ENCODE results near the gene HBG1.

Gene HBG1

DNA sequence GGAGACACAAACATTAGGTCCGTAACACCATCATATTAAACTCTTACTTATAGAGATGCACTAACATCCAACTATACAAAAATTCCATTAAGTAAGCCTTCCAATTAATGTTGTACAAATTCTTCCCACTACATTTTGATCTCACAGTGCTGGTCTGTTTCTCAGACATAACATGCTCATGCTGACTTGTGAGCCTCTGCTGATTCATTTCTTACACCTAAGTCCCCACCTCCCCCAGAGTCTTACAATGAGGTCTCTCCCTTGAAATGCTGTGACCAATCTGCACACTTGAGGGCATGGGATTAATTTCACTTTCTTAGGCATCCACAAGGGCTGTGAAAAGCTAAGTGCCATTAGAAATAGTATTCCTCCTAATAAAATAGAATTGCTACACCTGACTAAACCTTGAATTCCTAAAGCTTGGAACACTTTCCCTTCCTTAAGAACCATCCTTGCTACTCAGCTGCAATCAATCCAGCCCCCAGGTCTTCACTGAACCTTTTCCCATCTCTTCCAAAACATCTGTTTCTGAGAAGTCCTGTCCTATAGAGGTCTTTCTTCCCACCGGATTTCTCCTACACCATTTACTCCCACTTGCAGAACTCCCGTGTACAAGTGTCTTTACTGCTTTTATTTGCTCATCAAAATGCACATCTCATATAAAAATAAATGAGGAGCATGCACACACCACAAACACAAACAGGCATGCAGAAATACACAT is 2.0 kb downstream of the HBG1 start:
- WGBS, 2 experiments: 88 to 95% methylated on average over 3 of the region's 3 CpGs
- Histone ChIP-seq H3K4me1 (ENCODE audit: control insufficient read depth, insufficient read depth, low read length) (no peaks in the 10 kb centered on the region), H3K27me3 (ENCODE audit: control insufficient read depth, insufficient read depth, low read length, poor library complexity, severe bottlenecking) (no peaks in the 10 kb centered on the region), H3K4me3 (ENCODE audit: insufficient read depth, low read depth, low read length) (no peak overlapping the region), H3K9me3 (ENCODE audit: control insufficient read depth, low read length) (no peaks in the 10 kb centered on the region), H3K36me3 (ENCODE audit: control insufficient read depth, insufficient read depth, low read length) (no peaks in the 10 kb centered on the region), H3K27ac (ENCODE audit: insufficient read depth, low read depth, low read length, poor library complexity, severe bottlenecking) (no peak overlapping the region)

DNA sequence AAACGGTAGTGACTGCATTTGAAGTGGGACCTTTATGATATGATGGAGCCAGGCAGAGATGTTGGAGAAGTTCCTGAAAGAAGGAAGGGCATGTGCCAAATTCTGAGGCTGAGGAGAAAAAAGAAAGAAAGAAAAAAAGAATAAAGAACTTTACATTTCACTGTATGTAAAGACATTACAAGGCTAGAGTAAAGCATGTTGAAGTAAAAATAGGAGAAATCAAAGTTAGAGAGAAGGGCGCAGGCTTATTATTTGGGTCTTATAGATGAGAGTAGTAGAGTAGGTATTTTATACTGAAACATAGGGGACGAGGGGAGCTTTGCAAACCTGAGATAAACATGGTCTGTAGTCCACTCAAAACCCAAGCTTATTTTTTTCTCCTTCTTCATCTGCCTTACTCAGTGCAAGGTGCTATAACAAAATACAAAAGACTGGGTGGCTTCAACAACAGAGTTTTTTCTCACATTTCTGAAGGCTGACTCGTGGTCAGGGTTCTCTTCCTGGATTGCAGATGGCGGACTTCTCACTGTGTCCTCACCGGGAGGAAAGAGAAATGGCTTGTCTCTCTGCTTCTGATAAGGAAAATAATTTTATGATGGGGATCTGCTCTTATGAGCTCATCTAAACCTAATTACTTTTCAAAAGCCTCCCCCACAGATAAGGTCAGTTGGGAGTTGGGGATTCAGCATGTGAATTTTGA is 2.7 kb downstream of the HBG1 start:
- Histone ChIP-seq H3K27me3 (ENCODE audit: control insufficient read depth, insufficient read depth, low read length, poor library complexity, severe bottlenecking) (no peaks in the 10 kb centered on the region), H3K4me3 (ENCODE audit: insufficient read depth, low read depth, low read length) (no peak overlapping the region), H3K4me1 (ENCODE audit: control insufficient read depth, insufficient read depth, low read length) (no peaks in the 10 kb centered on the region), H3K9me3 (ENCODE audit: control insufficient read depth, low read length) (no peaks in the 10 kb centered on the region), H3K27ac (ENCODE audit: insufficient read depth, low read depth, low read length, poor library complexity, severe bottlenecking) (no peak overlapping the region), H3K36me3 (ENCODE audit: control insufficient read depth, insufficient read depth, low read length) (no peaks in the 10 kb centered on the region)
- 91 to 96% methylated on average over 6 of the region's 6 CpGs for WGBS, 2 experiments

DNA sequence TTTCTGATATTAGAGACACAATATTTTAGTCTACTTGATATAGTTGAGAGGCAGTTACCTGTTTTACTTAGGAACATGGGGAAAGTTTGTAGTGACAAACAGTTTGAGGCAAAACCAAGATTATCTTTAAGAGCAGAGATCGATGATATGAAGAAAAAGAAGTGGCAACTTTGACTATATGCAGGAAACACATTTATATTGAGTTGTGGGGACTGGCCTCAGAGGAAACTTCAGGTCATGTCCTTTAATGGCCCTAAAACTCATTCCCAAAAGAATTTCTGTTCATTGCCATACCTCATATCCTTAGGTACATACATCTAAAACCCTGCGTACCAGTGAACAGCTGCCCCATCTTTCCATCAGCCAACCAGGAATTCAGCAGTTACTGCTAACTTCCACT is 4.5 kb downstream of the HBG1 start:
- no peaks in the 10 kb centered on the region for H3K4me1 ChIP-seq (ENCODE audit: control insufficient read depth, insufficient read depth, low read length)
- no peaks in the 10 kb centered on the region for H3K27me3 ChIP-seq (ENCODE audit: control insufficient read depth, insufficient read depth, low read length, poor library complexity, severe bottlenecking)
- H3K27ac ChIP-seq (ENCODE audit: insufficient read depth, low read depth, low read length, poor library complexity, severe bottlenecking): no peak overlapping the region
- no peaks in the 10 kb centered on the region for H3K36me3 ChIP-seq (ENCODE audit: control insufficient read depth, insufficient read depth, low read length)
- WGBS, 2 experiments: 95 to 96% methylated on average over 2 of the region's 2 CpGs
- no peaks in the 10 kb centered on the region for H3K9me3 ChIP-seq (ENCODE audit: control insufficient read depth, low read length)
- no peak overlapping the region for H3K4me3 ChIP-seq (ENCODE audit: insufficient read depth, low read depth, low read length)

- Histone ChIP-seq H3K27me3 (ENCODE audit: control insufficient read depth, insufficient read depth, low read length, poor library complexity, severe bottlenecking) (no peaks in the 10 kb centered on the region), H3K4me3 (ENCODE audit: insufficient read depth, low read depth, low read length) (no peak overlapping the region), H3K9me3 (ENCODE audit: control insufficient read depth, low read length) (no peaks in the 10 kb centered on the region), H3K27ac (ENCODE audit: insufficient read depth, low read depth, low read length, poor library complexity, severe bottlenecking) (no peak overlapping the region), H3K36me3 (ENCODE audit: control insufficient read depth, insufficient read depth, low read length) (no peaks in the 10 kb centered on the region), H3K4me1 (ENCODE audit: control insufficient read depth, insufficient read depth, low read length) (no peaks in the 10 kb centered on the region)
- WGBS, 2 experiments: 95 to 99% methylated on average over 4 of the region's 4 CpGs
Measured at GRCh38 chr11:5243816-5244180, 5.9 kb downstream of the HBG1 start.

DNA sequence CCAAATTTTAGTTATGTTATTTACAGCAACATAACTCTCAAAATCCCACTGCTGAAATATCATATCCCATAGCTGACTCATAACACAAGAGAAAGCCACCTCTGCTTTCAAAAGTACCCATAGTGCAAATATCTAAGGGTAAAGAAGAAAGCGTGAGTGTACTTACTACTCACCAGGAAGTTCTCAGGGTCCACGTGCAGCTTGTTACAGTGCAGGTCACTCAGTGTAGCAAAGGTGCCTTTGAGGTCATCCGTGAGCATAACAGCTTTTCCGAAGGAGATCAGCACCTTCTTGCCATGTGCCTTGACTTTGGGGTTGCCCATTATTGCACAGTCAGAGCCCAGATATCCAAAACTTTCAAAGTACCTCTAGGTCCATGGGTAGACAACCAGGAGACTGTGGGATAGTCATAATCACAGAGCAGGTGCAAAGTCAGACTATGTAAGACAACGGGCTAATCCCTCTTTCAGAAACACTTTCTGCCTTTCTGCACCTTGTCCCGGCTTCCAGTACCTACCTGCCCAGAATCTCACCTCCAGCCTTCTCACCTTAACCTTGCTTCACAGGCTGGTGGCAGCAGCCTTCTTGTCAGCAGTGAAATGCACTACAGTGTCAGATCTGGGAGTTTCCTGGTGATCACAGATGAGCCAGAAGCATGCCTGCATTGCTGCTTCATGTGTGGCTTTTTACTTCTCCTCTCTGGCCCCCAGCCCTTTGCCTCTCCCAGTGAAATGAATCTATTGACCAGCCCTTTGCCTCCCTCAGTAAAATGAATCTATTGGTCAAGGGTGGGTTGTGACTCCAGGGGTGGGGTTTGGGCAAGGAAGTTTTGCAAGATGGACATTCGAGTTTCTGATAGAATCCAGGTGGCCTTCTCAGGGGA is 6.5 kb downstream of the HBG1 start:
- H3K27me3 ChIP-seq (ENCODE audit: control insufficient read depth, insufficient read depth, low read length, poor library complexity, severe bottlenecking): no peaks in the 10 kb centered on the region
- 93 to 94% methylated on average over 7 of the region's 7 CpGs for WGBS, 2 experiments
- H3K4me3 ChIP-seq (ENCODE audit: insufficient read depth, low read depth, low read length): no peak overlapping the region

DNA sequence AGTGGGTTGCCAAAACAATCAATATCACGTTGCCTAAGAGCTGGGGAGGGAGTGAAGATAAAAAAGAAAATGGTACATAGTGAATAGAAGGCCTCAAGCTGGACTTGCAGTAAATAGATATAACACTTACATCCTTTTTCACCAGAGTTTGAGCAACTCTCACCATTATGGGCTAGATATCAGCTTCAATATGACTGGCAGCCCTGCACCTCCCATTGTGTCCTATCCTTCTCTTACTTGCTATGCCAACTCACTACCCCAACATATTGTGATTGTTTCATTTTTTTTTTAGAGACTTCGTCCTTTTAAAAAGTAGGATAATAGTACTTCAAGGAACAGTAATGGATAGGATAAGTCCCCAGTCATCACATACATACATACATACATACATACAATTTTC is 7.4 kb downstream of the HBG1 start:
- Histone ChIP-seq H3K36me3 (ENCODE audit: control insufficient read depth, insufficient read depth, low read length) (no peaks in the 10 kb centered on the region), H3K9me3 (ENCODE audit: control insufficient read depth, low read length) (no peaks in the 10 kb centered on the region), H3K4me1 (ENCODE audit: control insufficient read depth, insufficient read depth, low read length) (no peaks in the 10 kb centered on the region), H3K27ac (ENCODE audit: insufficient read depth, low read depth, low read length, poor library complexity, severe bottlenecking) (no peak overlapping the region), H3K27me3 (ENCODE audit: control insufficient read depth, insufficient read depth, low read length, poor library complexity, severe bottlenecking) (no peaks in the 10 kb centered on the region), H3K4me3 (ENCODE audit: insufficient read depth, low read depth, low read length) (no peak overlapping the region)
- WGBS, 2 experiments: 83 to 91% methylated on average over 1 of the region's 2 CpGs

More for the DNA sequence above, 6.5 kb downstream of the HBG1 start:
- H3K27ac ChIP-seq (ENCODE audit: insufficient read depth, low read depth, low read length, poor library complexity, severe bottlenecking): no peak overlapping the region
- H3K4me1 ChIP-seq (ENCODE audit: control insufficient read depth, insufficient read depth, low read length): no peaks in the 10 kb centered on the region
- H3K9me3 ChIP-seq (ENCODE audit: control insufficient read depth, low read length): no peaks in the 10 kb centered on the region
- H3K36me3 ChIP-seq (ENCODE audit: control insufficient read depth, insufficient read depth, low read length): no peaks in the 10 kb centered on the region

- Histone ChIP-seq H3K27me3 (ENCODE audit: control insufficient read depth, insufficient read depth, low read length, poor library complexity, severe bottlenecking) (no peaks in the 10 kb centered on the region), H3K27ac (ENCODE audit: insufficient read depth, low read depth, low read length, poor library complexity, severe bottlenecking) (no peak overlapping the region), H3K9me3 (ENCODE audit: control insufficient read depth, low read length) (no peaks in the 10 kb centered on the region), H3K36me3 (ENCODE audit: control insufficient read depth, insufficient read depth, low read length) (no peaks in the 10 kb centered on the region), H3K4me1 (ENCODE audit: control insufficient read depth, insufficient read depth, low read length) (no peaks in the 10 kb centered on the region), H3K4me3 (ENCODE audit: insufficient read depth, low read depth, low read length) (no peak overlapping the region)
- WGBS, 2 experiments: 88 to 94% methylated on average over 2 to 3 of the region's 3 CpGs
Measured at GRCh38 chr11:5241458-5241857, 8.2 kb downstream of the HBG1 start.

DNA sequence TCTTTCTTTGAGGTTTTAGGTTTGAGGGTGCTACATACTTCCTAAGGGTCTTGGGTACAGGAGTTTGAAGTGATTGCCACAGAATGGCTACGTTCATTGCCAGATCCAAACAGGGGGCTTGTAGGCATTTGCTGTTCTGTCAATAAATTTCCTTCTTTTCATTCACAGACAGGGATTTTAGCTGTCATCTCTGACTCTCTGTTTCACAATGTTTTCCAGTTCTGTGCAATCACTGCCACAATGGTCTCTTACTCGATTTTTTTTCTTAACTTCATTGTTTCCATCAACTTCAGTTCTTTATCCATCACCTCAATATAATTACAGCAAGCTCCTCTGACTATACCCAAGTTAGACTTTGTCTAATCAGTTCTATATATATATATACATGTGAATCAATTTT is 9.2 kb downstream of the HBG1 start:
- no peaks in the 10 kb centered on the region for H3K36me3 ChIP-seq (ENCODE audit: control insufficient read depth, insufficient read depth, low read length)

DNA sequence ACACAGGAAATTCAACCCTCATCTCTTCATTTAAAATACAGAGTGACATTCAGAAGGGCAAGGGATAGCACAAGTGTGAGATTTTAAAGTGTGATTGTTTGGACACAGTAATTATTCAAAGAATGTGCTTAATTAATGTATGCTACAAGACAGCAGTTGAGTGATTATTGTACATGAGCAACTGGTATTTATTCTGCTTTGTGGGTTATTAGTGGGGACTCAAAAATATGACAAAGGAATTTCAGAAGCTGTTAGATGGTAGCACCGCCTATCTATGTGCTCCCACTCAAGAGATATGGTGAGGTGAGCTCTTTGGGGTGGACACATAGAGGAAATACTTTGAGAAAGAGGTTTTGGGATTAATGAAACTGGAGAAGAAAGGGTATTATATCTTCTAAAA is 9.6 kb downstream of the HBG1 start:
- Histone ChIP-seq H3K27me3 (ENCODE audit: control insufficient read depth, insufficient read depth, low read length, poor library complexity, severe bottlenecking) (no peaks in the 10 kb centered on the region), H3K4me3 (ENCODE audit: insufficient read depth, low read depth, low read length) (no peak overlapping the region), H3K36me3 (ENCODE audit: control insufficient read depth, insufficient read depth, low read length) (no peaks in the 10 kb centered on the region), H3K4me1 (ENCODE audit: control insufficient read depth, insufficient read depth, low read length) (no peaks in the 10 kb centered on the region), H3K27ac (ENCODE audit: insufficient read depth, low read depth, low read length, poor library complexity, severe bottlenecking) (no peak overlapping the region), H3K9me3 (ENCODE audit: control insufficient read depth, low read length) (no peaks in the 10 kb centered on the region)
- 98 to 100% methylated on average over 1 of the region's 1 CpG for WGBS, 2 experiments

More for the DNA sequence above, 9.2 kb downstream of the HBG1 start:
- H3K4me3 ChIP-seq (ENCODE audit: insufficient read depth, low read depth, low read length): no peak overlapping the region
- no peaks in the 10 kb centered on the region for H3K4me1 ChIP-seq (ENCODE audit: control insufficient read depth, insufficient read depth, low read length)
- H3K9me3 ChIP-seq (ENCODE audit: control insufficient read depth, low read length): no peaks in the 10 kb centered on the region
- H3K27ac ChIP-seq (ENCODE audit: insufficient read depth, low read depth, low read length, poor library complexity, severe bottlenecking): no peak overlapping the region
- 86 to 94% methylated on average over 2 of the region's 2 CpGs for WGBS, 2 experiments
- no peaks in the 10 kb centered on the region for H3K27me3 ChIP-seq (ENCODE audit: control insufficient read depth, insufficient read depth, low read length, poor library complexity, severe bottlenecking)

DNA sequence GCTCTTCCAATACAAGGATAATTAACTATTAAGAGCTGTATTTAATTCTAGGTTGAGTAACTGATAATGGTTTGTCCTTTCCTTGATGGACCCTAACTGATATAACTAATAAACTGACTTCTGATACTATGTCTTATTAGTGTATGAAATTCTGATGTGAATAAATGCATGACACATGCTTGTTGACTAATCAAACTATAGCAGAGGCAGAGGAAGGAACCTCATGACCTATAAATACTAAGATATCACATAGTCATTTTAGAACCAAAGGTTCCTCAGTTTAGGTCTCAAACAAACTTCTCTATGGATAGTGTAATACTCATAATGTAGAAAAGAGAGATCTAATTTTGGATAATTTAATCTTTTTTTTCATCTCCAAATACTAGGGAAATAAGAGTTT is 10.6 kb downstream of the HBG1 start:
- H3K27ac ChIP-seq (ENCODE audit: insufficient read depth, low read depth, low read length, poor library complexity, severe bottlenecking): no peak overlapping the region
- H3K4me3 ChIP-seq (ENCODE audit: insufficient read depth, low read depth, low read length): no peak overlapping the region
- H3K27me3 ChIP-seq (ENCODE audit: control insufficient read depth, insufficient read depth, low read length, poor library complexity, severe bottlenecking): no peaks in the 10 kb centered on the region
- H3K9me3 ChIP-seq (ENCODE audit: control insufficient read depth, low read length): no peaks in the 10 kb centered on the region
- no peaks in the 10 kb centered on the region for H3K4me1 ChIP-seq (ENCODE audit: control insufficient read depth, insufficient read depth, low read length)
- no peaks in the 10 kb centered on the region for H3K36me3 ChIP-seq (ENCODE audit: control insufficient read depth, insufficient read depth, low read length)

Measured in ectodermal cell (in vitro differentiated cells).